ENCODE data around the gene POFUT1.

Gene POFUT1

DNA sequence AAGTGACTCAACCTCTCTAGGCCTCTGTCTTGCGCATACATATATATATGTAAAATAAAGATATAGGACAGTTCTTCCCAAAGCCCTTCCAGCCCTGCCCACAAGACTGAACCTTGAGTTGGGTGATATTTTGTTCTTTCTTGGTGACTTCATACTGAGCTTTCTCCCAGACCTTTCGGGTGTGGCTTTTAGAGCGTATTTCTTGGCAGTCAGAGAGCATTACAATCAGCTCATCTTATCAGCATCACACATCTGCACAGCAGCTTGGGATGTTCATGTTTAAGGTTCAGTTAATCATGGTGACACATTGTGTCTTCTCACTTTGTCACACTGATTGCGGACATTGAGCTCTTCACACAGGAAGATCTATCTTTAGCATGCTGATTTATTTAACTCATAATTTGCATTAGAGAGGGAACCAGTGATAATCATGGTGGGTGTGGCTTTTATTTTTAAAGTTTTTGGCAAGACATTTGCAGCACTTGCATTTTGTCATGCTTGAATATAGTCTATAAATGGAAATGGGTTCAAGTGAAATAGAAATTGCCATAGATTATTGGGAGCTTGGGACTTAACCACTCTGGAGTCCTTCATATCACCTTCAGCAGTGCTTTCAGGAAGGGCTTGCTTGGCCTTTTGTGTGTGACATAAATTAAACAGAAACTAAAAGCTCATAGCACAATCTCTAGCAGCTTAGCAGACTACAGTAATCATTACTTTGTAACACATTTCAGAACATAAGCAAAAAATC, 78.1 kb downstream of the POFUT1 start:
- Histone ChIP-seq H3K9me3 (ENCODE audit: control insufficient read depth, insufficient read depth, low read depth, low read length) (no peaks in the 10 kb centered on the region), H3K36me3 (ENCODE audit: control insufficient read depth, insufficient read depth, low read length) (no peaks in the 10 kb centered on the region), H3K27ac (ENCODE audit: low read depth, low read length) (no peak overlapping the region), H3K4me1 (ENCODE audit: control insufficient read depth, insufficient read depth, low read length) (no peaks in the 10 kb centered on the region), H3K4me3 (ENCODE audit: low read depth, low read length) (no peak overlapping the region), H3K27me3 (ENCODE audit: control insufficient read depth, insufficient read depth, low read length) (no peaks in the 10 kb centered on the region), H3K9ac (ENCODE audit: low read length) (no peak overlapping the region)

GRCh38 chr20:32287231-32287638, 79.6 kb downstream of the POFUT1 start:
- Histone ChIP-seq H3K27ac (ENCODE audit: low read depth, low read length) (no peak overlapping the region), H3K27me3 (ENCODE audit: control insufficient read depth, insufficient read depth, low read length) (no peaks in the 10 kb centered on the region), H3K4me1 (ENCODE audit: control insufficient read depth, insufficient read depth, low read length) (no peaks in the 10 kb centered on the region), H3K36me3 (ENCODE audit: control insufficient read depth, insufficient read depth, low read length) (no peaks in the 10 kb centered on the region), H3K9ac (ENCODE audit: low read length) (no peak overlapping the region), H3K4me3 (ENCODE audit: low read depth, low read length) (no peak overlapping the region), H3K9me3 (ENCODE audit: control insufficient read depth, insufficient read depth, low read depth, low read length) (no peaks in the 10 kb centered on the region)

Data from HUES6 (cell line).